Prostate gland (tissue), 2 donors: ENCODE measurements around the gene WDFY1.

ENCODE experiments used
- POLR2AphosphoS5 ChIP-seq: sonication (generic); formaldehyde crosslinking; IDR thresholded peaks from one replicate; pipeline ENCODE4 v1.6.1; 2017; ENCODE audit warnings: antibody characterized with exemption
- TF ChIP-seq, protein P1 (sequence below), 4 experiments: fragments of 200-600 bp in 2 of 4; fragments of 450-650 bp in 2 of 4; sonication (generic) in 2 of 4; IDR thresholded peaks; 1 replicate in 3 of 4; 2 replicates in 1 of 4; pipeline ENCODE4 v1.5.1; 2016 to 2019; ENCODE audit warnings: antibody characterized with exemption in 4 of 4, mild to moderate bottlenecking in 2 of 4, moderate library complexity in 2 of 4

DNA sequence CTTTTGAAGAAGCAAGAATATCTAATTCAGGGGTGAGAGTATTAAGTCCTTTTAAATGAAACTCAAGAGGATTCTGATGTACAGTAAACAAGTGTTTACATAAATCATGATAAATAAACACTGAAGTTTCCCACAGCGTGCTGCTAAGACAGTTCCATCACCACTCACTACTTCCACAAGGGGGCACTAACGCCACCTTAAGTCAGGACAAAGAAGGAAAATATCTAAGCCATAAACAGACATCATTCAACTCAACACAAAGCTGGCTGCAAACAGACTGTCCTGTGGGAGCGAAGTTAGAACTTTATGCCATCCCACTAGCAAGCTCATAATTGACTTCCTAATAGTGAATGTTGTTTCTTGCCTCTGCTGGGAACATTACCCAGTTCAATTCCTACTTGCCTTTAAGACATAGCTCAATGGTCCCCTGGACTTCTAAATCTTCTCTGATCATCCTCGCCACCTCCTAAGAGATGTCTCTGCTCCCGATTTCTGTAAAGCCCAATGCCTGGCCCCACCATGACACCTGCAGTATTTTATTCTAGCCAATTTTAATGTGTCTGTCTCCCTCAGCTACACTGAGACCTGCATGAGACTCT lies 48.6 kb upstream of the WDFY1 start:
- no peak for TF ChIP-seq POLR2AphosphoS5
- TF ChIP-seq, protein P1, sequence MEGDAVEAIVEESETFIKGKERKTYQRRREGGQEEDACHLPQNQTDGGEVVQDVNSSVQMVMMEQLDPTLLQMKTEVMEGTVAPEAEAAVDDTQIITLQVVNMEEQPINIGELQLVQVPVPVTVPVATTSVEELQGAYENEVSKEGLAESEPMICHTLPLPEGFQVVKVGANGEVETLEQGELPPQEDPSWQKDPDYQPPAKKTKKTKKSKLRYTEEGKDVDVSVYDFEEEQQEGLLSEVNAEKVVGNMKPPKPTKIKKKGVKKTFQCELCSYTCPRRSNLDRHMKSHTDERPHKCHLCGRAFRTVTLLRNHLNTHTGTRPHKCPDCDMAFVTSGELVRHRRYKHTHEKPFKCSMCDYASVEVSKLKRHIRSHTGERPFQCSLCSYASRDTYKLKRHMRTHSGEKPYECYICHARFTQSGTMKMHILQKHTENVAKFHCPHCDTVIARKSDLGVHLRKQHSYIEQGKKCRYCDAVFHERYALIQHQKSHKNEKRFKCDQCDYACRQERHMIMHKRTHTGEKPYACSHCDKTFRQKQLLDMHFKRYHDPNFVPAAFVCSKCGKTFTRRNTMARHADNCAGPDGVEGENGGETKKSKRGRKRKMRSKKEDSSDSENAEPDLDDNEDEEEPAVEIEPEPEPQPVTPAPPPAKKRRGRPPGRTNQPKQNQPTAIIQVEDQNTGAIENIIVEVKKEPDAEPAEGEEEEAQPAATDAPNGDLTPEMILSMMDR (IDR thresholded peaks at IDR 0.05): peak; percentile 68 to 89 (median 75)
